Measurements from ENCODE around the gene SLC2A10.

GRCh38 chr20:46721476-46721875 lies 12.0 kb downstream of the SLC2A10 start:
- no peak for TF ChIP-seq EZH2 (IDR thresholded peaks at IDR 0.05; ENCODE audit: low read depth)
- TF ChIP-seq CTCF (conservative IDR thresholded peaks at IDR 0.05): no peak

All from PC-9 (cell line).